Measurements from ENCODE around the gene KDM7A. TPM values are rescaled to one million over a fixed set of nuclear protein-coding genes. Genes with fewer than 3 reads are reported as not detected.
A peak's percentile ranks its signal among the peaks of the same experiment; 100 is the strongest.

Gene KDM7A
- total and polyA plus RNA-seq, 9 of the 15 experiments (the other 6 are each of a cell fraction or from before 2014, with no cell fraction given), result 0.90 to 8.4 (median 7.0) TPM

GRCh38 chr7:140176811-140177702 is at the start of gene KDM7A (continued):
- TF ChIP-seq SOX6 (IDR thresholded peaks at IDR 0.05) (peak; percentile 88), MTA2 (IDR thresholded peaks at IDR 0.05; ENCODE audit: low read depth) (no peak), SMARCB1 (IDR thresholded peaks at IDR 0.05; ENCODE audit: insufficient read length, low read depth) (no peak), PBX2 (CRISPR knock-in tag; IDR thresholded peaks at IDR 0.05; ENCODE audit: low read depth) (no peak), PBX2 (tag; conservative IDR thresholded peaks at IDR 0.05; ENCODE audit: low read depth) (no peak), SMC3 (conservative IDR thresholded peaks at IDR 0.05; ENCODE audit: insufficient read depth, low read depth, low read length) (no peak), NONO (IDR thresholded peaks at IDR 0.05; ENCODE audit: low read depth in 2 of 2, low read length in 1 of 2) (peak; percentile 78 to 84; a peak in 3 of 4 replicates), KAT2B (IDR thresholded peaks at IDR 0.05; ENCODE audit: low read depth, low read length) (no peak), UBTF (IDR thresholded peaks at IDR 0.05; ENCODE audit: borderline replicate concordance in 1 of 2, low read depth in 2 of 2, low read length in 2 of 2) (peak; percentile 74 to 94; a peak in 3 of 4 replicates), ZNF407 (IDR thresholded peaks at IDR 0.05; ENCODE audit: low read depth) (no peak), HNRNPK (IDR thresholded peaks at IDR 0.05; ENCODE audit: low read depth, low read length, poor library complexity, severe bottlenecking) (no peak), CBX2 (IDR thresholded peaks at IDR 0.05; ENCODE audit: insufficient read depth, low read length, poor library complexity, severe bottlenecking) (no peak), ZKSCAN1 (IDR thresholded peaks at IDR 0.05; ENCODE audit: low read depth, low read length) (no peak)

Measured in K562 (cell line).